GM21576 (cell line): Measurements from ENCODE around the gene ATP5F1D.

Experiments
- ATAC-seq: cut with Tn5 transposase; IDR thresholded peaks from one replicate; pipeline ENCODE4 v1.9.1; 2021; ENCODE audit warnings: mild to moderate bottlenecking, moderate library complexity; ENCODE audit not compliant: unreplicated experiment

Gene ATP5F1D

GRCh38 chr19:1268226-1269064 lies 26.9 kb downstream of the ATP5F1D start:
- no peak for ATAC-seq

GRCh38 chr19:1269065-1269477 lies 27.5 kb downstream of the ATP5F1D start, which contains the start of gene CIRBP:
TSS of gene CIRBP (plus strand) at chr19:1269332. CDS start at chr19:1270934, 1,602 bp downstream.
- peak; percentile 56 for ATAC-seq

- peak; percentile 19 for ATAC-seq
Observed at GRCh38 chr19:1269478-1270212, 28.1 kb downstream of the ATP5F1D start.

GRCh38 chr19:1270213-1270853 lies 28.8 kb downstream of the ATP5F1D start:
- ATAC-seq: no peak

- ATAC-seq: no peak
Observed at GRCh38 chr19:1270854-1271527, 29.4 kb downstream of the ATP5F1D start.

GRCh38 chr19:1271528-1272422 lies 30.2 kb downstream of the ATP5F1D start:
- no peak for ATAC-seq

GRCh38 chr19:1272423-1273262 lies 31.1 kb downstream of the ATP5F1D start:
- no peak for ATAC-seq

GRCh38 chr19:1273263-1274041 lies 31.9 kb downstream of the ATP5F1D start:
- no peak for ATAC-seq

- ATAC-seq: no peak
Observed at GRCh38 chr19:1274081-1274851, 32.7 kb downstream of the ATP5F1D start.

GRCh38 chr19:1274852-1275259 lies 33.3 kb downstream of the ATP5F1D start:
- ATAC-seq: no peak

GRCh38 chr19:1275260-1275975 lies 33.9 kb downstream of the ATP5F1D start, which contains the start of gene FAM174C:
TSS of gene FAM174C (plus strand) at chr19:1275530. CDS start at chr19:1275550, 20 bp downstream.
- peak; percentile 62 for ATAC-seq

GRCh38 chr19:1275976-1276627 lies 34.6 kb downstream of the ATP5F1D start:
- ATAC-seq: no peak

- no peak for ATAC-seq
Observed at GRCh38 chr19:1276628-1277022, 35.1 kb downstream of the ATP5F1D start.

GRCh38 chr19:1277061-1277460 lies 35.5 kb downstream of the ATP5F1D start:
- ATAC-seq: no peak

GRCh38 chr19:1278074-1278473 lies 36.5 kb downstream of the ATP5F1D start:
- ATAC-seq: no peak
